ENCODE data around the gene MINDY3. TPM values are rescaled to one million over a fixed set of nuclear protein-coding genes. Genes with fewer than 3 reads are reported as not detected.
"Not testable (repeated sequence)": the region's sequence is repeated elsewhere in the genome, so short reads cannot be mapped to it uniquely, and the experiment has no call there.

Gene MINDY3
- 5.1 TPM for total RNA-seq

GRCh38 chr10:15859906-15860691 is at the start of gene MINDY3:
MINDY3 (minus strand) TSS chr10:15860507; CDS start chr10:15860299, 208 bp downstream.
- peak; percentile 59 to 75 (median 67) for DNase-seq (ENCODE audit: low read depth in 2 of 3, low spot score in 2 of 3)

GRCh38 chr10:15901889-15902288 is 41.6 kb upstream of the MINDY3 start:
- no peak for DNase-seq (ENCODE audit: low read depth in 2 of 3, low spot score in 2 of 3)

DNA sequence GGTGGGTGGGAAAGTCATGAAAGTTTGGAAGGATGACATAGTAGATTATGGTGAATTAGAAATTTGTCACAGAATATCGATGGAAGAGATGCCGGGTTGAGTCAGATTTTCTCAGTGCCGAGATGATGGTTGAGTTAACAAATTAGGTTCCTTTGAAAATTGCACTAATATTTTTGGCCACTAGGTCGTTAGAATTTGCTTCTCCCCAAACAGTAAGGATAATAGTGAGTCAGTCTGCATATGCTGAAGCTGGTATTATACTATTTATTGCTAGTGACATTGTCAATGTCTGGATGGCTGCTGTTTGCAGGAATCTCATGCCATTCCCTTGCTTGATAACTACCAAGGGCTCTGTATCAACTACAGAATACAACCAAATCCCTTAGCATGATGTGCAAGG is 37.7 kb upstream of the MINDY3 start:
- peak in 1 of 3 donors; percentile 16 for DNase-seq (ENCODE audit: low read depth in 2 of 3, low spot score in 2 of 3)

DNA sequence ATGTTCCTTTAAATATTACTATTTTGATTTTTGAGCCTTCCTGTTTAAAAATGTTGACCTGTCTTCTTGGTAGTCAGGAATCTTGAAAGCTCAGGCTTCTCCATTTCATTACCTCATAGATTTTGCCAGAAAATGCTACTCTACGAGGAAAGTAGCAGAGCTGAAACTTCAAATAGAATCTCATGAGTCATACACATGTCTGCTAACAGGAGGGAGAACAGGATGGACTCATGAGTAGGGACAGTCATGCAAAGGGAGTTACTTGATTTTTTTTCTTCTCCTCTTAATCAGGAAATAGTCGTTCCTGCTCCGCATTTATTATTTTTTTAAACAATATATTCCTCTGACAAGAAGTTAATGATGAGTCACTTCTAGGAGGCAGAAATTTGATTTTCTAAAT is 37.0 kb upstream of the MINDY3 start:
- no peak for DNase-seq (ENCODE audit: low read depth in 2 of 3, low spot score in 2 of 3)

- DNase-seq (ENCODE audit: low read depth in 2 of 3, low spot score in 2 of 3): no peak
Measured at GRCh38 chr10:15896654-15897053, 36.3 kb upstream of the MINDY3 start.

- no peak for DNase-seq (ENCODE audit: low read depth in 2 of 3, low spot score in 2 of 3)
Measured at GRCh38 chr10:15884447-15884846, 24.1 kb upstream of the MINDY3 start.

DNA sequence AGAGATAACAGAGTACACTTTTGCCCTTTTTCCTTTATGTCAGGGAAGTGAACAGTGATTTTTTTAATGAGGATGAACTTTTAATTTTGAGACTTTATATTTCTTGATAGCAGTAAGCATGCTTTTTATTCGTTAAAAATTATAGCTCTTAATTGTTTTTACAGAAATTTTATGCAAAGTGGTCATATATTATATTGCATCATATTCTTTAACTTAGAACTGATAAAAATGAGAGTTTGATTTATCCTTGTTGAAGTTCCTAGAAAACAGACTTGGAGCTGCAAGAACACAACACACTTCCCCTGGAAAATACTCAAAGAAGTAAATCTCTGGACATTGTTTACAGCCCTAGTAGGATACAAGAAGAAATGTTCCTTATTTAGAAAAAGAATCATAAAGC is 21.2 kb upstream of the MINDY3 start:
- DNase-seq (ENCODE audit: low read depth in 2 of 3, low spot score in 2 of 3): no peak

GRCh38 chr10:15879663-15880062 is 19.4 kb upstream of the MINDY3 start:
- DNase-seq (ENCODE audit: low read depth in 2 of 3, low spot score in 2 of 3): peak in 1 of 3 donors; percentile 16

DNA sequence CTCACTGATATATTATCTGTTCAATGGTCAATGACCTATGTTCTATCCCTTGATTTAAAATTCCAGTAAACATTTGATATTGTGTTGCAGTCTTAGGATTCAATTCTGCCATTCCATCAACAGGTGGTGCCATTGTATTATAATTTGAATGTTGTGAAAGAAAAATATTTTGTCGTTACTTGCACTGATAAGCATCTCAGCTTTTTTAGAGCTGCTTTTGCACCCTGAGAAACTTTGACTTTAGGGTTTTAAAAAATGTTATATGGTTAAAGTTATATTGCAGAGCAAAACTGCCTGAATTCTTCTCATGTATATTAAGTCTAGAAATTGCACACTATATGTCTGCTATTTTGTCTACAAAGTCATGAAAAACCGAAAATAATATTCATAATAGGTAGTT is 18.8 kb upstream of the MINDY3 start:
- peak in 2 of 3 donors; percentile 29 to 77 for DNase-seq (ENCODE audit: low read depth in 2 of 3, low spot score in 2 of 3)

GRCh38 chr10:15877836-15878576 is 17.7 kb upstream of the MINDY3 start:
- no peak for DNase-seq (ENCODE audit: low read depth in 2 of 3, low spot score in 2 of 3)

GRCh38 chr10:15876274-15876673 is 16.0 kb upstream of the MINDY3 start:
- not testable (repeated sequence) for DNase-seq (ENCODE audit: low read depth in 2 of 3, low spot score in 2 of 3)

GRCh38 chr10:15872645-15873044 is 12.3 kb upstream of the MINDY3 start:
- DNase-seq (ENCODE audit: low read depth in 2 of 3, low spot score in 2 of 3): not testable (repeated sequence)

DNA sequence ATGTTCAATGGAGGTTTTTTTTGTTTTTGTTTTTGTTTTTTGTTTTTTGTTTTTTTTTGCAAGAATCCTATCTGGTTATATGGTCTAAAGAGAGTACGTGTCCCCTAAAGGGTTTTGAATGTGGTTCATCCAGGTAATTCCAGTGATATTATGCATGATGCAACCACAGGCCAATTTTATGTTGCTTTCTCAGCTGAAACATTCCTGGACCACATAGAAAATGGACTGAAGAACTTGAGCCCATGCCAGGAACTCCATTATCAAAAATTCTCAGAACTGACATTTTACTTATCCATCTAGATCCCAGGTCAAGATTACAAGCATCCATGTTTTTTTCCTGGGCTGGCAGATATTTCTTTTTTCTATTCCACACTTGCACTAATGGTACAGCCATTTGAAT is 11.5 kb upstream of the MINDY3 start:
- no peak for DNase-seq (ENCODE audit: low read depth in 2 of 3, low spot score in 2 of 3)

- DNase-seq (ENCODE audit: low read depth in 2 of 3, low spot score in 2 of 3): no peak
Measured at GRCh38 chr10:15869935-15870334, 9.6 kb upstream of the MINDY3 start.

GRCh38 chr10:15868006-15868405 is 7.7 kb upstream of the MINDY3 start:
- no peak for DNase-seq (ENCODE audit: low read depth in 2 of 3, low spot score in 2 of 3)

DNA sequence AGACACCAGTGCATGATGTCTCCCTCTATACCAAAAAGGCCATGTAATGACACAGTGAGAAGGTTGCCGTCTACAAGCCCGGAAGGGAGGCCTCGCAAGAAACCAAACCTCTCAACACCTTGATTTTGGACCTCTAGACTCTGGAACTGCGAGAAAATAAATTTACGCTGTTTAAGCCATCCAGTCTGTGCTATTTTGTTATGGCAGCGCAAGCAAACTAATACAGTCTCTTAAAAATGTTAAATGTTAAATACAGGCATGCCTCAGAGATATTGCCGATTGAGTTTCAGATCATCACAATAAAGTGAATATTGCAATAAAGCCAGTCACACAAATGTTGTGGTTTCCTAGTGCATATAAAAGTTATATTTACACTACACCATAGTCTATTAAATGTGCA is 5.0 kb upstream of the MINDY3 start:
- DNase-seq (ENCODE audit: low read depth in 2 of 3, low spot score in 2 of 3): no peak

- DNase-seq (ENCODE audit: low read depth in 2 of 3, low spot score in 2 of 3): no peak
Measured at GRCh38 chr10:15864419-15864818, 4.1 kb upstream of the MINDY3 start.

DNA sequence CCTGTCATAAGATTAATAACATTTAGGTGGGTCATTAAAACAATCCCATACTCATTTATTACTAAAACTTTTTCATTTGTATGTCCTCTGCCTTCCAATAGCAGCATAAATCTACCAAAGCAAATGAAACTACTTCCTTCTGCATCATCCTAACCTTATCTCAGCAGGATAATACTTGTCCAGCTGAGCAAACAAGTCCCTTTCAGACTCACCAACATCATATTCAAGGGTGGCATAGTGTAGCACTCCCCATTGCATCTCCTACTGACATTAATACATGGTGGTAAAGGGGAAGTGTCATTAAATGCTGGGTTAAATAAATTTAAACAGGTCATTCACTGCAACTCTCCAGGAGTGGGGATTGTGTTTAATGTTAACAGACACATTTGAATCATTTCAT is 3.4 kb upstream of the MINDY3 start:
- no peak for DNase-seq (ENCODE audit: low read depth in 2 of 3, low spot score in 2 of 3)

DNA sequence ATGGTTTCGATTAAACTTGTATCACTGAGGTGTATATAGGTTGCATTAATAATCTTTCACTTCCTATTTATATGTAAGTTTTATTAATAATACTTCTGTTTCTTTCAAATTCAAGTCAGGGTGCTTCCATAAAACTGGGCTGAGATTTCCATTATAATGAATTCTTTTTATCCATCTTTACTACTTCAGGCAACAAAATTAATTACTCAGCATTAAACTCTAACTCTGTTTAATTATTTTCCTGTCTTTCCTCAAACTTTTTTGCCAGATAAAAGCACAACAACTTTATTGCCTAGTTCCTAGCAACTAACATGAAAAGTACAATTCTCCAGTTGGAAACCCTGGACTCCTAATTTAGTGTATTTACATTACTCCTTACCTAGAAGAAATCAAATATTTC is 3.0 kb upstream of the MINDY3 start:
- DNase-seq (ENCODE audit: low read depth in 2 of 3, low spot score in 2 of 3): no peak

- DNase-seq (ENCODE audit: low read depth in 2 of 3, low spot score in 2 of 3): no peak
Measured at GRCh38 chr10:15860692-15861201, 440 bp upstream of the MINDY3 start.

DNA sequence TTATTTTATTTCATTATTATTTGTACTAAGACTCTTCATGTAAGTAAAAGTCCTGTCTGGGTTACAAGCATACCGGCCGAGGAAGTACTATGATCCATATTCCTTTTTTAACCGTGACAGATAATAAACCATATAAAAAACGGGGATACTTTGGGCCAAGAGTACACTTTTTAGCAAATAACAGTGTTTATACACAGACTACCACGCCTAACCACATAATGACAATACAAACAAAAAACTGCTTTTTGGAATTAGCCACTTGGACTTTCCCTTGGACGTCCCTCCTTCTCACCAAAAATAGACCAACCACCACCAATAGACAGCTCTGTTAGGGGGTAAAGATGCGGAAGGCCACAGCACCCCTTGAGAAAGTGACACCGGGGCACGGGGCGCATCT is 800 bp downstream of the MINDY3 start:
- no peak for DNase-seq (ENCODE audit: low read depth in 2 of 3, low spot score in 2 of 3)

GRCh38 chr10:15858861-15859281 is 1.4 kb downstream of the MINDY3 start:
- DNase-seq (ENCODE audit: low read depth in 2 of 3, low spot score in 2 of 3): no peak
